CMK (cell line): ENCODE measurements around the gene RHBDL3.
"Not testable (repeated sequence)": the region's sequence is repeated elsewhere in the genome, so short reads cannot be mapped to it uniquely, and the experiment has no call there.

Experiments used
- DNase-seq: peaks from one replicate; pipeline ENCODE4 v3.0.0-alpha.2; 2010; ENCODE audit warnings: low read depth

RHBDL3 gene, protein sequence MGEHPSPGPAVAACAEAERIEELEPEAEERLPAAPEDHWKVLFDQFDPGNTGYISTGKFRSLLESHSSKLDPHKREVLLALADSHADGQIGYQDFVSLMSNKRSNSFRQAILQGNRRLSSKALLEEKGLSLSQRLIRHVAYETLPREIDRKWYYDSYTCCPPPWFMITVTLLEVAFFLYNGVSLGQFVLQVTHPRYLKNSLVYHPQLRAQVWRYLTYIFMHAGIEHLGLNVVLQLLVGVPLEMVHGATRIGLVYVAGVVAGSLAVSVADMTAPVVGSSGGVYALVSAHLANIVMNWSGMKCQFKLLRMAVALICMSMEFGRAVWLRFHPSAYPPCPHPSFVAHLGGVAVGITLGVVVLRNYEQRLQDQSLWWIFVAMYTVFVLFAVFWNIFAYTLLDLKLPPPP

DNA sequence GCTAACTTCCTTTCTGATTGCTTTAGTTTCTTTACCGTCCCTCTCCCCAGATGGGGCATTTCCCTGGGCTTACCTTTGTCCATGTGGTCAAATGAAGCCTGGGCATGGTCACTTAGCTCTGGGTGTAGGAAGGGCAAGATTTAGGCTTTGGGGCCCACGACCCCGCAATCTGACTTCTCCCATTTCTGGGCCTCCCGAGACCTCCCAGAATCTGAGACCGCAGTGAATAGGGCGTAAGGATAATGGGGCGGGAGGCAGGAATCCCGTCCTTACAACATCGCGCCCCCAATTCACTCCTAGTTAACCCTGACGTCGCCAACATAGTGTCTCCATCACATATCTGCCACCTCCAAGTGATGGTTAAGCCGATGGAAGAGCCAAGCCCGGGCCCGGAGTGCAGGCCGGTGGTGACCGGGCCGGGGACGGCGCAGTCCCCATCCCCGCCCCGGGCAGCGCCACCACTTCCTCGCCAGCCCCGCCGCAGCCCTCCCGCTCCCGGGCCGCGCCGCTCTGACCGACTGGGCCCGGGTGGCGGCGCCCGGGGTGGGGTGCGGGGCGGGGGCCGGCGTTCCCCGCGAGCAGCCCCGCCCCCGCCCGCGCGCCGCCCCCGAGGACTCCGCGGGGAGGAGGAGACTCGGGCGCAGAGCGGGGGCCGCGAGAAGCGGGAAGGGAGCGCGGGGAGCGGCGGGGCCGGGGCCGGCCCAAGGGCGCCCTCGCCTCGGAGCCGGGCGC lies at the start of gene RHBDL3:
TSS of gene RHBDL3 (plus strand) at position 641 of the 732 bp plus-strand sequence. CDS start 358 bp downstream, outside the sequence.
- DNase-seq, result no peak

DNA sequence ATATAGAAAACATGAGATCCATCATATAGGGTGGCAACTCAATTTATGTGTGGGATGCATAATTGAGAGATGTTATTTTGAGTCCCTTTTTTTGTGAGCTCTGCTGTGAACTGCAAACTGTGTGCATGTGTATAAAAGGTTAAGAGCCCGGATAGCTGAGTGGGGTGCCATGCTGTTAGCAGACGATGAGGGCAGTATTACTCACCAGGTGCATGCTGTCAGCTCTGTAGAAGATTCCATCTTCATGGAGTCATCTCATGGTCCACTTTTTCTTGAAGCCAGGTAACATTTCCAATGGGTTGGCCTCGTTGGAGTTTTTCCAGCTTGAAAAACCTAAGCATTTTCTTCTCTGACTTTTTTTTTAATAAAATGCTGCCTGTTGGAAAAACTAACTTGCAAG lies 43.0 kb upstream of the RHBDL3 start:
- no peak for DNase-seq

DNA sequence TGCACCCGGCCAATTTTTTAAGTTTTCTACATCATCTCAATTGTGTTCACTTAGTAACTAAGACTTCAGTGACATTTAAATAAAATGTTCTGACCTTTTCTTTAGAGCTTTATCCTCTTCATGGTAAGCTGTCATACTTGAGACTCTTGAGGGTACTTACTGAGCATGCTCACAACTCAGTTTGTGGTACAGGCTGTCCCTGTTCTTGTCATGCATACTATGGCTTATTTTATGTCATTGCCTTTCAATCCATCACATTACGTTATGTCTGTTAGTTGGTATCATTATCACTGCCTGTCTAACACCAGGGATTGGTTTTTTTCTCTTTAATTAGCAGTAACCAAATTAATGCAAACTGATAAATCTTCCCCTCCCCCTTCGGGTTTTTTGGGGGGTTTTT lies 41.9 kb upstream of the RHBDL3 start:
- no peak for DNase-seq

DNA sequence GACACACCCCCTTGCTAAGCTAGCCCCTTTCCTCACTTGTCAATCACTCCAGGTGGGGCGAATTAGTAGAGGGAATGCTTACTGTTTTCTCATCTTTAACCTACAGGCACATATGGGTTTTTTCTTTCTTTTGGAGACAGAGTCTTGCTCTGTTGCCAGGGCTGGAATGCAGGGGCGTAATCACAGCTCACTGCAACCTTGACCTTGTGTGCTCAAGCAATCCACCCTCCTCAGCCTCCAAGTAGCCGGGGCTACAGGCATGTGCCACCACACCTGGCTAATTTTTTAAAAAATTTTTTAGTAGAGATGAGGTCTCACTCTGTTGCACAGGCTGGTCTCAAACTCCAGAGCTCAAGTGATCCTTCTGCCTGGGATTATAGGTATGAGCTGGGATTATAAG lies 38.7 kb upstream of the RHBDL3 start:
- no peak for DNase-seq

DNA sequence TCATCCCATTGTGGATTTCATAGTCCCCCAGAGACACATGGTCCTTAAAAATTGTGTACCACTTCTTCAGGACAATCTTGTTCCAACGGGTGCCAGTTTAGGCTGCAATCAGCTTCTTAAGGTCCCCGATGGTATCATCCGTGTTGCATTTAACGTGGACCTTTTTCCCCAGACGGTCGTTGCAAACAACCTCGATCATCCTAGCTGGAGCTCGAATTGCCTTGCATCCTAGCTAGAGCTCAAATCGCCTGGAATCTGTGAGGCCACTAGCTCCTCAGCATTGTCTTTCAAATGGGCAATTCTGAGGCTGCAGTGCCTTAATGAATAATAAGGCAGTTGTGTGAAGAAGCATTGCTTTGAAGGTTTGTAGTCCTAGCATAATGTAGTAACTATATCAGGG lies 37.7 kb upstream of the RHBDL3 start:
- DNase-seq, result no peak

DNA sequence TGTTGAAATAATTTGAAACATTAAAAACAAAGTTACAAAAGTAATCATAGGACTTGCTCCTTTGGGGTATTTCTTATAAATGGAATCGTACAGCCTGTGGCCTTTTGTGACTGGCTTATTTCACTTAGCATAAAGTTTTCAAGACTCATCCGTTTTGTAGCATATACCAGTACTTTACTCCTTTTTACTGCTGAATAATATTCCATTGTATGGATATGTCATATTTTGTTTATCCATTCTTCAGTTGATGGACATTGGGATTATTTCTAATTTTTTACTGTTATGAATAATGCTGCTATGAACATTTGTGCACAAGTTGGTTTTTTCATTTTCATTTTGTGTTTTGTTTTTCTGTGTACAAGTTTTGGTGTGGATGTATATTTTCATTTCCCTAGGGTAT lies 30.0 kb upstream of the RHBDL3 start:
- no peak for DNase-seq

DNA sequence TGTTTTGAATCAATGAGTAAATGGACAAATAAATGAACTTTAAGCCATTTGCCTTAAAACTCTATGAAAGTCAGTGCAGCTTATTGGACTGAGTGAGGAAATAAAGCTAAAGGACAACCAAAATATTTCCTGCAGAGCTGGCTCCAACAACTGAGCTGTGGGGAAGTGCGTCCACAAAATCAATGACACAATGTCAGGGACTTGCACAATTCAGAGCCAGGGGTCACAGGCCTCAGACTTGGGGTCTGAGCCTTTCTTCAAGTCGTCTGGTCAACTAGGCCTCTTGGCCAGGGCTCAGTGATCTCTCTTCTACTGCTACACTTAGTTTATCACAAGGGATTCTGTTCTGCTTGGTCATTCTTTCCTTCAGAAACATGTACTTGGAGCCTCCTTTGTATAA lies 26.2 kb upstream of the RHBDL3 start:
- DNase-seq, result no peak

DNA sequence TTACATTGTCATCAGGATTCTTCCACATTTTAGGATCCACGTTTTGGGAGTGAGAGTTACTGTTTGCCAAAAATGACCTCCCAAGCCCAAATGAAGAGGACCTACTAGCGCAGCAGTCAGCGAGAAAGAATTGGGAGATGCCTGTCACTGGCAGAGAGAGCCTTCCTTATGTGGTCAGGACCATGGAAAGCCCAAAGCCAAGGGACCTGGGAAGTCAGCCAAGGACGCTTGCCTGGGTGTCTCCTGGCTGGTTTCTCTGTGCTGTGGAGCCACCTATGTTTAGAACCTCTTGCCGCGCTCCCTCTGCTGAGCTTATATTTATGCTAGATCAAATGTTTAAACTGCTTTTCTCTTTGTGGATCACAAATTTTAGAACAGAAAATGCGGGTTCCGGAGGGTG lies 24.9 kb upstream of the RHBDL3 start:
- DNase-seq, result no peak

DNA sequence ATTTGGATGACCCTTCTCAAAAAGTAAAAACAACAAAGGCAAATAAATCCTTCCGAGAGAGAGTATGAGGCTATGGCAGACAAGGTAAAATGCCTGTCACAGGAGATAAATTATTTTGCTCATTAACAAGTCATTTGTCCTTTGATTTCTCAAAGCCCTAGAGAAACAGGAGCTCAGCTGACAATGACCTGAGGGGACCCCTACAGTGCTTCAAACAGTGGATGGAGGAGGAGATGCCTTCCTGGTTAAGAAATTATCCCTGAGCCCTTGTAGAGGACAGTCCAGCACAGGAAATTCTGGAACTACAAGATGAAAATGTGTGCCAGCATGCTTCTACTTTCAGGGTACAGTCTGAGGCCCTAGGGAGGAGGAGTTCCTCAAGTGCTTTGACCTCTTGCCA lies 24.0 kb upstream of the RHBDL3 start:
- DNase-seq, result no peak

DNA sequence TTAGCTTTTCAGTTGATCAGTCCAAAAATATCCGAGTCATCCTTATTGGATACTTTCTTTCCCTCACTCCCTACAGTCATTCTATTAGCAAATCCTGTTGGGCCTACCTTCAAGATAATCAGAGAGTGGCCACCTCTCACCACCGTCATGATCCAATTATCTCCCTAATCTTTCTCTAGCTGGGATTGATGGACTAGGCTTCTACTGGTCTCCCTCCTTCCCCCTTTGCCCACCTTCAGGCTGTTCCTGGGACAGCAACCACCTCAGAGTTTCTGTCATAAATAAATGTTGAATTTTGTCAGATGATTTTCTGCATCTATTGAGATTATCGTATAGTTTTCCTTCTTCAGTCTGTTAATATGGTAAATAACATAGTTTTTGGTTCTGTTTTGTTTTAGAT lies 16.2 kb upstream of the RHBDL3 start:
- no peak for DNase-seq

DNA sequence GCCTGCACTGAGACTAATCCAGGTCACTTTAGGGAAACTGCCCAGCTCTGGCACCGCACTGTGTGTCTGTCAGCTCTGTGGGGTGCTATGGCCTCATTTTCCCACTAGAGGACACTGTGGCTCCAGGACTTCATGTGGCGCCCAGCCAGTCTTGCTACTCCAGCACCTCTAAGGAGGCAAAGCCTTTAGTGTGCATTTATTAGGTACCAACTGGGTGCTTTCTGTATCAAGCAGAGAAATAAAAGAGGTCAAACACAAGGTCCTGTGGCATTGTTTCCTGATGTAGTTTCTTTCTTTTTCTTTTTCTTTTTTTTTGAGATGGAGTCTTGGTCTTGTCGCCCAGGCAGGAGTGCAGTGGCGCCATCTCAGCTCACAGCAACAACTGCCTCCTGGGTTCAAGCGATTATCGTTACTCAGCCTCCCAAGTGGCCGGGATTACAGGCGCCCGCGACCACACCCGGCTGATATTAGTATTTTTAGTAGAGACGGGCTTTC lies 12.5 kb upstream of the RHBDL3 start:
- DNase-seq, result peak; percentile 59

DNA sequence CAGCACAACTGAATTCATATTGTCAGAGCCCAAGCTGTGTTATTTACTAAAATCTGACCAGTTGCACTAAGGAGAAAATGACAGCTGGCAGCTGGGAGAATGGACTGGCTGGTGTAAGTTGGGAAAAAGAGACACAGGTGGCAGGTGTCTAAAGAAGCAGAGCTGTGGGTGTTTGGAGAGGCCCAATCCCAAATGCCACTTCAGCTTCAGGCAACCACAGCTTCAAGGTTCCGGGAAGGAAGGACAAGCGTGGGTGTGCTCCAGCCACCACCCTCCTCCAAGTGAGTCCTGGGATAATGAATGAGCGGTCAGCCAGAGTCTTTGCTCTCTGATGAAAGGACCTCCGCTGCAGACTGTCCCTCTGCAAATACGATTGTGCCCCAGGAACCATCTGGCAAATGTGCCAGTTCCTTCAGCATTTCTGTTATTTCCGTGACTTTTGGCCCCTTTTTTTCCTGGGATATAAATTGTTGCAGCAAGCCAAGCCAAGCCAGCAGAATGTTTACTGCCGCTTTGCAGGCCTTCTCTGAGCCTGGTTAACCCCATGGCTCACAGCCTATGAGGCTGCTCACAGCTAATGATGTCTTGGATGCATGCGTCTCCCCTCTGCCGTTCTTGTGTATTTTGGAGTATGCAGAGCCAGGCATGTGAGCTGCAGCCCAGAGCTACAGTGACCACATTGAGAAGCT lies 9.5 kb upstream of the RHBDL3 start:
- no peak for DNase-seq

DNA sequence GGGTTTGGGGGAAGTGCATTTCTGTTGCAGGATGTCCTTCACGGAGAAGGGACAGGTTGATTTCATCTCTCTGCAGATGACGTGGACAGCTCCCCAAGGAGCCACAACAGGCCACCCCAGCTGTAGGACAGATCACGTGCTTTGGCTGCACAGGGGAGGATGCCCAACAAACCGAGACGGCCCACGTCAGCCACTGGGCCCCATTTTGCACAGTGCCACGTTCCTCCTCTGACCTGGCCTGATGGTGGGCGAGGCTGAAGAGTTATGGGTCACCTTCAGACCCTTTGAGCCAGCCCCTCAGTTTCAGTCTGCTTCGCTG lies 9.0 kb upstream of the RHBDL3 start:
- DNase-seq, result no peak

DNA sequence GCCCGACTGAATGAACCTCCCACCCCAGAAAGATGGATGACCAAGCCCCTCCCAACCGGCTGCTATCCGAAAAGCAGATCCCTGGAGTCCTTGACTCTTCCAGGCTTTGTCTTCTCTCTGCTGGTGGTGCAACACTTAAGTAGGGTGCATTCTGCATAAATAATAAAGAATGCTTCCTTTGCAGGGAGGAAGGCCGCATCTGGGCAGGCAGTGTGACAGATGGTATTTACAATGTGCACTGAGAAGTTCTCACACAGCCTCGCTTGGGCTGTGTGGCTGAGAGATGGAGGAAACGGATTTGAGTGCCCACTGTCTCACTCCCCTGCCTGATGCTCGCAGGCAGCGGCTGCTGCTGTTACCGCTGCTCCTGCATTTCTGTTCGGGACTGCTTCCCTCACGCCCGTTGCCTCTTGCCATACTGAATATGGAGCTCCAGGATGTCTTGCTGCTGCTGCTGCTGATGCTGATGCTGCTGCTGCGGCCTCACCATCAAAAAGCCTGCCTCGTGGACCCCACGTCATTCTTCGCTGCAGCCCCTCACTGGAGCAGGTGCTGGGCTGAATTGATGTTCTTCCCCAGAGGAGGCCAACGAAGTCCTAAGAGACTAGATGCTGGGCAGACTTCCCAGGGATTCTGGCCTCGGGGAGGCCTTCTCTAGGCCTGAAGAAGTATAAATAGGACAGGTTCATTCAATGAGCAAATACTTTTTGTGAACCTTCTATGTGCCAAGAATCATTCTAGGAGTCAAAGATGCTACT lies 7.1 kb upstream of the RHBDL3 start:
- no peak for DNase-seq

DNA sequence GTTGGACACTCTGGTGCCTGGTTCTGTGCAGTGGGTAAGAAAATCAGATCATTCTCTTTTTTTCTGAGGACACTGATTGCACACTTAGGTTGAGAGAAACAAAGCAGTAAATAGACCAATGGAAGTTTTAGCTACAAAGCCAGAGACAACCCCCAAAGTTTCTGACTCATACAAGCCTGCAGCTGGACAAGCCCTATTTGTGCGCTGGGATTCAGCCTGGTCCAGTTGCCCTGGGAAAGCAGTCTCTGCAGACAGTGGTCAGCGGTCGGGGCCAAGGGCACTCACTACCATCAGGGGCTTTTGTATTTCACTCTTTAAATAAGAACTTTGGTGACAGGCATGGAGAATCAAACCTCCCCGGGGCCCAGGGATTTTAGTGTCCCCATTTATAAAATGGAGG lies 6.0 kb upstream of the RHBDL3 start:
- DNase-seq, result no peak

DNA sequence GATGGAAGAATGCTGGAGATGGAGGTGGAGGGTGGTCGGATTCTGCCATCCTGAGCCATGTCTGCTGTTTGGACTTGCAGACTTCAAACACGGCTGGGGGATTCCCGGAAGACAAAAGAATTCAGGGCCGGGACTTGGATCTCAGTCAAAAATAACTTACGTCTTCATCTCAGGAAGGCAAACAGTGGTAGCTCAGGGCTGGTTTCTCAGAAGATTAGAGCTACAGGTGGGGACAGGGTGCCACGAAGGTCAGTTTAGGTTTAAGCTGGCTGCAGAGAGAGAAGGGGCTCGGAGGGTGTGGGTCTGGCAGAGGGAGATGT lies 4.3 kb upstream of the RHBDL3 start:
- no peak for DNase-seq

DNA sequence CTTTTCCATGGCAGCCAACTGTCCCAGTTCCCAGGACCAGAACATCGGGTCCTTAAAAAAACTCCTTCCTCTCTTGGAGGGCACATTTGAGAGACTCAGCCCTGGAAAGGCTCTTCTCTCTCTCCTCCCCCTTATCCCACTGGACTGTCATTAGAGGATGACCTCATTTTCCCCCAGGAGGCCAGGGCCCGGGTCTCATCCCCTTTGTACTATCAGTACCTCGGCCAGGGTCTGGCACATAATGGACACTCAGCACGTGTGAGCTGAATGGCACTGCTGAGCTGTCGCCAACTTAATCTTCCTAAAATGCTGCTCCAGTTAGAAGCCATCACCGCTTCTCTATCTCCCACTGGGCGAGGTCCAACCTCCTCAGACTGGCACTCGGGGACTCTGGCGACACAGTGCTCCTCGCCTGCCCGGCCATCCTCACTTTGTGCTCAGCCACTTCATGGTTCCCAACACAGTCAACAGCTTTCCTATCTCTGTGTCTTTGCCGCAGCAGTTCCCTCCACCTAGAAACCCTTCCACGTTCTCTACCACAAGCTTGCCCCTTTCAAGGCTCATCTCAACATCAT lies 3.6 kb upstream of the RHBDL3 start:
- DNase-seq, result no peak

DNA sequence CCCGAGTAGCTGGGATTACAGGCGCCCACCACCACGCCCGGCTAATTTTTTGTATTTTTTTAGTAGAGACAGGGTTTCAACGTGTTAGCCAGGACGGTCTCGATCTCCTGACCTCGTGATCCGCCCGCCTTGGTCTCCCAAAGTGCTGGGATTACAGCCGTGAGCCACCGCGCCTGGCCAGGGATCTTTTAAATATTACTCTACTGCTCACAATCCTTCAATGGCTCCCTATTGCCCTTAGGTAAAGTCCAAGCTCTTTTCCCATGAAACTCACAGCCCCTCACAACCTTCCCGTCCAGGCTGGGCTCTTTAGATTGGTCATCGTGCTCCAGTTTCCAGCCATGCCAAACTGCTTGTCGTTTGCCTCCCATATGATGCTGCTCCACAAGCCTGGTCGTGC lies 2.1 kb upstream of the RHBDL3 start:
- DNase-seq, result not testable (repeated sequence)

DNA sequence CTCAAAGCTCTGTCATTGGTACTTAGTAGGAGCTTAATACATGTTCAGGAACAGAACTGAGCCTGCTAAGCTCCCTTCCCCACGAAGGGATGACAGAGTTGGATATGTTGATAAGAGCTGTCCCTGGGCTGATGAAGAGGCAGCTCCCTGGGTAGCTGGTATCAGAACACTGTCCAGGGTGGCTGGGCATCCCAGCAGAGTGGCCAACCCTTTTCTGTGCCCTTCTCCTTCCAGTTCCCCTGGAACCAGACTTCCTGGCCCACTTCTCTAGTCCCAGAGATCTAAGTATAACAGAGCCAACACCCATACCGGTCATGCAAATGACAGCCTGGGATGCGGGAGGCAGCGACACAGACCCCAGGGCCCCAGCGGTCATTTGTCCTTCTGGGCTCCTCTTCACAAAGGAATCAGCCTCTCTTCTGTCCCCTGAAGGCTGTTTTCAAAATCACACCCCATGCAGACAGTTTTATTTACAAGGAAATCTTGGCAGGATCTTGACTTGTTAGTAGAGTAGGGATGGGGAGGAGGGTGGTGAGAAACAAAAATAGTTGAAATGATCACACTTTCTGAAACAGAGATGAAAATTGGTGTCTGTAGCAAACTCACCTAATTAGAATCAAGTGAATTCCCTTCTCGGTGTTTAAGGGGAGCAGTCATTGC lies 1.4 kb upstream of the RHBDL3 start:
- DNase-seq, result no peak

DNA sequence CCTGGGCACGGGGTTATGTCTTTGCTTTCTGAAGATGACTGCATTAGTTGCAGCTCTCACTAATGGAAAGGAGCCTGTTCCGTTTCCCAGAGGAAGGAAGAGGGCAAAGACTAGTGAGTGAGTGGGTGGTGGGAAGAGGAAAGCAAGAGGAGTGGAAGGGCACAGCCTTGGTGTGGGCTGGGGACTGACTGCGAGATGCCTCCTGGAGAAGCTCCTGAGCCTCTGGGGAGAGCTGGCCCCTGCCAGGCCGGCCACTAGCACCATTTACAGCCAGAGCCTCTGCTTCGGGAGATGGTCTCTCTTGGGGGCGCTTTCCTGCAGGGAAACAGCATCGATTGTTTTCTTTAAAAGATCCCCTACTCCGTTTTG lies 825 bp upstream of the RHBDL3 start:
- no peak for DNase-seq

DNA sequence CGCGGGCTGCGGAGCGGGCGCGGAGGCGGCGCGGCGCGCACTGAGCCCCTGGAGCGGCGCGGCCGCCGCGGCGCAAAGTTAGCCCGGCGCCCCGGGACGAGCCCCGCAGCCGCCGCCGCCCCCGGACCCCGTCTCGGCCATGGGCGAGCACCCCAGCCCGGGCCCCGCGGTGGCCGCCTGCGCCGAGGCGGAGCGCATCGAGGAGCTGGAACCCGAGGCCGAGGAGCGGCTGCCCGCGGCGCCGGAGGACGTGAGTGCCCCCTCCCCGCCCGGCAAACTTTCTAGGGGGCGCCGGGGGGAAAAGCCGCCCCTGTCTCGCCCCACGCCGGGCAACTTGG lies 388 bp downstream of the RHBDL3 start:
- DNase-seq, result no peak
